HG03342 (cell line): ENCODE measurements around the gene GOLT1B.

Experiments used
- ATAC-seq: cut with Tn5 transposase; IDR thresholded peaks from one replicate; pipeline ENCODE4 v1.9.1; 2021; ENCODE audit warnings: mild to moderate bottlenecking, moderate library complexity; ENCODE audit not compliant: unreplicated experiment

Gene GOLT1B

GRCh38 chr12:21561158-21561557, 59.6 kb downstream of the GOLT1B start:
- ATAC-seq, result no peak

- ATAC-seq, result no peak
Observed at GRCh38 chr12:21562859-21563258, 61.3 kb downstream of the GOLT1B start.

- no peak for ATAC-seq
Observed at GRCh38 chr12:21566223-21566906, 64.8 kb downstream of the GOLT1B start.

- no peak for ATAC-seq
Observed at GRCh38 chr12:21566907-21567394, 65.4 kb downstream of the GOLT1B start.
